UCSD-AML1 (cell line): Measurements from ENCODE around the gene CAPZA2.
"Not testable (repeated sequence)": the region's sequence is repeated elsewhere in the genome, so short reads cannot be mapped to it uniquely, and the experiment has no call there.

ENCODE experiments used
- DNase-seq: peaks from one replicate; lab custom pipeline; 2025; ENCODE audit not compliant: unreplicated experiment; lab: John Stamatoyannopoulos, UW

Gene CAPZA2

DNA sequence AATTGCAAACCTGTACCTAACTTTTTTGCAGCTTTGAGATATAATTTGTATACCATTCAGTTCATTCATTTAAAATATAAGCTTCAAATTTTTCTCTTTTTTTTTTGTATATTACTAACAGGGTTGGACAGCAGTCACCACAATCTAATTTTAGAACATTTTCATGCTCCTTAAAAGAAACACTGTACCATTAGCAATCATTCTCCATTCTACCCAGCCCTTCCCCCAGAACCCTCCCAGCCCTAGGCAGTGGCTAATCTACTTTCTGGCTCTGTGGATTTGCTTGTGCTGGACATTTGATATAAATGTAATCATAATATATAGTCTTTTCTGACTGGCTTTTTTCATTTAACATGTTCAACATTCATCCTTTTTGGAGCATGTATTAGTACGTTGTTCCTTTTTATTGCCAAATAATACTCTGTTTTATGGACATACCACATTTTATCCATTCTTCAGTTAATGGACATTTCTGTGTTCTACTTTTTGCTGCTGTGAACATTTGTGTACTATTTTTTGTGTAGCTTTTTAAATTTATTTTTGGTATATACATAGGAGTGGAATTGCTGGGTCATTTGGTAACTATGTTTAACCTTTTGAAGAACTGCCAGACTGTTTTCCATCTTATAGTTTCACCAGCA lies 50.0 kb downstream of the CAPZA2 start:
- no peak for DNase-seq

DNA sequence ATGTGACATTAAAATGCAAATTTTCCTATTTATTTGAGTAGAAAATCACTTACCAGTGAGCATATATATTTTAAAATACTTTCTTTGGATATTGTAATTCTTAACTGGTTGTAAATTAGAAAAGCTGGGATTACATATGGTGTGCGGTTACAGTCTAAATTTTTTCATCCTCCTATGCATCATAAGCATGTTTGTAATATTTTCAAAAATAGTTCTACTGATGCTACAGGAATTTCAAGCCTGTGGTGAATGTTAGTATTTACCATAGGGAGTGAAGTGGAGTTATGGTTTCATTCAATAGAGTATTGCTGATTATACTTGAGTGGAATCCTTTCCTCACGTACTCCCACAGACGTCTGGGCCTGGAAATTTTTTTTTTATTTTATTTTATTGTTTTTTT lies 56.3 kb downstream of the CAPZA2 start:
- DNase-seq = no peak

DNA sequence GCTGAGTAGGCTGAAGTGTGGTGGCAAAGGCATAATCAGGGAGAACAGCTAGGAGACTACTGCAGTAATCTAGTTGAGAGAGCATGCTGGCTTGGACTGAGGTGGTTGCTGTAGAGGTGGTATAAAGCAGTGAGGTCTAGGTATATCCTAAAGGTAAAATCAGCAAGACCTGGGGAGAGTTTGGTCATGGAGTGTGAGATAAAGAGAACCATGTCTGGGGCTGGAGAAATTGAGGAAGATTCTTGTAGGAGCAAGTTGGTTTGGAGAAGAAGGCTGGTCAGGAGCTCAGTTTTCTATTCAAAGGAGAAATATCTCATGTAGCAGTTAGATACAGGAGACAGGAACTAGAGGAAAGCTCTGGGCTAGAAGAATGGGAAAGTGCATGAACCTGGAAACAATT lies 58.0 kb downstream of the CAPZA2 start:
- no peak for DNase-seq

DNA sequence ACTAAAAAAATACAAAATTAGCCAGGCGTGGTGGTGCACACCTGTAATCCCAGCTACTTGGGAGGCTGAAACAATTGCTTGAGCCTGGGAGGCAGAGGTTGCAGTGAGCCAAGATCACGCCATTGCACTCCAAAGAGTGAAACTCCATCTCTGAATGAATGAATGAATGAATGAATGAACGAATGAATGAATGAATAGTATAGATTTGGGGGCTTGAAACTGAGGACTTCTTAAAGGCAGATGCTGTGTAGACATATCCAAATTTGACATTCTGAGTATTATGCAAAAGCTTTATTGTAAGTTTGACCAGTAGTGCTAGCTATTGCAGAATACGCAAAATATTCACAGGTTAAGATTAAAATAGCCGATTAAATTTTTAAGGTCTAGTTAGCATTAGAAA lies 60.2 kb downstream of the CAPZA2 start:
- DNase-seq = no peak

DNA sequence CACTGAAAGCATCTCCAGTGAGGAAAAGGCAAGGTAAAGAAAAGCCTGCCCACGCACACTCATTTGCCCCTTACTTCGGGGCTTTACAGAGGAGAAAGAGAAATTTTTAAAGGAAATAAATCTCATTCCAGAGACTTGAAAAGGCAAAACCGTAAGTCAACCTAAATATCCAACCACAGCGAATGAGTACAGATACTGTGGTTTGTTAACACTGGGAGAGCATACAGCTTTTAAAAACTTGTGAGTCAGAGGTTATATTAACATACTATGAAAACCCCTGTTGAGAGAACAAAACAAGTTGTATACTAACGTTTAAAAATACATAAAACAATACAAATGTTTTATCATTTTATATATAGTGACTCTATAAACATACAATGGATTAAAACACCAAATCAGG lies 62.4 kb downstream of the CAPZA2 start:
- no peak for DNase-seq

DNA sequence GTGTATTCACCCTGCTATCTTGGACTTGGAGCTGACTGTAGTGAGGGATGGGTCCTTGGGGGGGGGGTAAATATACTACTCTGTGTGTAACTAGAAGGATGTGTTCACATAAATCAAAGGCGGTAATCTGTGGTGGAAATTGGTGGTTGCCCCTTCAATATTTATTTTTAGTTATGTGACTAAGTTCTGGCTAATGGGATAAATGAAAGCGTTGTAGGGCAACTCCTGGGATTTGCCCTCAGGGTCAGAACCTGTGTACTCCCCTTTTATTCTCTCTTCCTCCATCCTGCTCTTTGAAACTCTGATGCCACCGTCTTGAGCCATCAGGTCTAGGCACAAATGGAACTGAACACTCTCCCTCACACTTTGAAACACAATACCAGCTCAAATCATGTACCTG lies 66.6 kb downstream of the CAPZA2 start:
- DNase-seq = no peak

DNA sequence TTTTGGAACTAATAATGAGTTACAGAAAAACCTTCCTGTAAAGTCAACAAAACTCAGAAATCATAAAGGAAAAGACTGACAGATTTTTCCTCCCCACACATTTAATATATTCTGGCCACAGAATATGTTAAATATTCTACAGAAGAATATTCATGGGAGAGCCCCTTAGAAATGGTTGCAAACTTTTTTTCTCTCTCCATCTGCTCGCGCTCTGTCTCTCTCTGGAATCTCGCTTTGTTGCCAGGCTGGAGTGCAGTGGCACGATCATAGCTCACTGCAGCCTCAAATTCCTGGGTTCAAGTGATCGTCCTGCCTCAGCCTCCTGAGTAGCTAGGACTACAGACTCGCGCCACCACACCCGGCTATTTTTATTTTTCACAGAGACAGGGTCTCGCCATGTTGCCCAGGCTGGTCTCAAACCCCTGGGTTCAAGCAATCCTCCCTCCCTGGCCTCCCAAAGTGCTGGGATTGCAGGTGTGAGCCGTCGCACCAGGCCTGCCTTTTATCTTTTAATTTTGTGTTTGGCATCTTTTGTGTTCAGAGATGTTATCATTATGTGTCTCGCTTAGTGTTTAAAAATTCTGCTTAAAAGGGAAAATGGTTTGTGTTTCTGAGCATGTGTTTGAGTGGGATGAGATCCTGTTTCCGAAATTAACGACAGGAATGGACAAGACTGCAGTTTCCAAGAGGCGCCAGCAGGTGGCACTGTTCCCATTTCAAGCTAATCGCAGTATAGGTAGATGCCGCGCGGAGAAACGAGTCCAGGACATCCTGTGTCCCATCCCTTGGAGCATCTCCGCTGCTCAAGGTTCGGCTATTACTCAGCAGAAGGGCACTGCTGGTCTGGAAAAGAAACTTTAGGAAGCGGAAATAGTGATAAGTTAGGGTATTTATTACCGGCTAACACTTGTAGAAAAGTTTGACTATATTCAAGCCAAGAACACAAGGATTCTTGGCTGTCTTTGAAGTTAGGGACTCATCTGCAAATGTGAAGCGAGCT lies 67.8 kb downstream of the CAPZA2 start:
- peak; percentile 45 for DNase-seq

DNA sequence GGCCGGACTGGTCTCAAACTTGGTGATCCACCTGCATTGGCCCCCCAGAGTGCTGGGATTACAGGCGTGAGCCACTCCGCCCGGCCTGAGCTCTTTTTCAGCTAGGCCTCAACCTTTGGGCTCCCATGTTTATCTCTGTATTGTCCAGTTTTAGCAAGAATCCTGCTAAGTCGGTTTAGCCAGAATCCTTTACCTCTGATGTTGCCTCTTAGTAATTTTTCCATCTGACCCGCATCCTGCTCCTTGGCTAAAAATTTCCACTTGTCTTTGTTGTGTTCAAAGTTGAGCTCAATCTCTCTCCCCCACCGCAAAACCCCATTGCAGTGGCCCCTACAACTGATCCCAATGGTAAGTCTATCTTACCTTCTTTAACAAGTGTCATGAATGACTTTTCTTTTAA lies 70.2 kb downstream of the CAPZA2 start:
- DNase-seq = no peak

DNA sequence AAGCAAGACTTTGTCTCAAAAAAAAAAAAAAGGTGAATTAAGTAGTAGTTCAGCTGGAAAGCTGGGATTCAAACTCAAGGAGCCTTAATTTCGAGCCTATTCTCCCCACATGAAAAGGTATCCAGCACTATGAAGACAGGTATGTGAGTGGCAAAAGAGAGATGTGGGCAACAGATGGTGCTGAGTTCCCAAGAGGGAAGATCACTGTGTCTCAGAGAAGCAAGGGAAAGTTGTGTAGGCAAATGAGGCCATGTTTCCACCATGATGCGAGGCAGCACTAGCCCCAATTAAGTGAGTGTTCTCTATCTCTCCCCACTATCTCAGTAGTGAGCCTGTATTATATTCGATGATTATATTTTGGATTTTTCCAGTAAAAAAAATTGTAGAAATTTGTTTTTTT lies 71.1 kb downstream of the CAPZA2 start:
- no peak for DNase-seq

DNA sequence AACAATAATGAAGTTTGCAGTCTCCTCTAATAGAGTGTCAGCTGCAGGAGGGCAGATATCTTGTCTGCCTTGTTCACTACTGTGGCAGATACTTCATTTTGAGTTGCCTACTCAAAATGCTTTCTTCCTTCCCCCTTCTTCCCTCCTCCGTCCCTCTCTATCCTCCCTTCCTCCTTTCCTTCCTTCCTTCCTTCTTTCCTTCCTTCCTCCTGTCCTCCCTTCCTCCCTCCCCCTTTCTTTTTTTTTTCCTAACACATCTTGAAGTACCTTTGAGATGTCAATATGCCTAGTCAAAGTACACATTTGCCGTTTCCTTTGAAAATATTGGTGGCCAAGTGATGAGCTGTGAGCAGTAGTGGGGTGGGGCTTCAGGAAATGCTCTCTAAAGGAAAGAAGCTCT lies 72.2 kb downstream of the CAPZA2 start:
- DNase-seq = no peak

DNA sequence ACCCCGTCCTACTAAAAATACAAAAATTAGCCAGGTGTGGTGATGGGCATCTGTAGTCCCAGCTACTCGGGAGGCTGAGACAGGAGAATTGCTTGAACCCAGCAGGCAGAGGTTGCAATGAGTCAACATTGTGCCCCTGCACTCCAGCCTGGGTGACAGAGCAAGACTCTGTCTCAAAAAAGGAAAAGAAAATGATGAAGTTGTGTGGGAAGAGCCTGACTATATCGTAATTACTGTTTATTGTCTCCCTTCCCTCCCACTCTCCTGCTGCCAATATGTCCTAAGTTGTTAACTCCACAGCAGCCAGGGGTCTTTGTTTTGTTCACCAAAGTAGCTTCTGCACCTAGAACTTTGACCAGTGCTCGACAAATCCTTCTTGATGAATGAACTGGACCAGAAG lies 74.5 kb downstream of the CAPZA2 start:
- DNase-seq = not testable (repeated sequence)

DNA sequence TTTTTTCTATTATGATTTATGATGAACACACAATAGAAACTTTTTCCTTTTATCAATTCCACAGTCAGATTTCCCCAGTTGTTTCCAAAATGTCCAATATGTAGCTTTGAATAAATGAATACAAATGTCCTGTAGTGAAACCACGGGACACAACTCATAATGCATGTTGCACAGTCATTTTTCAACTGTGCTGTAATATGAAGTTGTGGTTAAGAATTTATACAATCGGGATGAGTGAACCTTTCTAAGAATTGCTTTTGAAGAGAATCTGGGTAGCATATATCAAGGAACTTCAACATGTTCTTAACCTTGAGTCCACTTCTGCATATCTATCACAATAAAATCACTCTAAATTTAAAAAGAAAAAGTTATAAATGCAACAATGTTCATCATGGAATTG lies 76.3 kb downstream of the CAPZA2 start:
- no peak for DNase-seq

DNA sequence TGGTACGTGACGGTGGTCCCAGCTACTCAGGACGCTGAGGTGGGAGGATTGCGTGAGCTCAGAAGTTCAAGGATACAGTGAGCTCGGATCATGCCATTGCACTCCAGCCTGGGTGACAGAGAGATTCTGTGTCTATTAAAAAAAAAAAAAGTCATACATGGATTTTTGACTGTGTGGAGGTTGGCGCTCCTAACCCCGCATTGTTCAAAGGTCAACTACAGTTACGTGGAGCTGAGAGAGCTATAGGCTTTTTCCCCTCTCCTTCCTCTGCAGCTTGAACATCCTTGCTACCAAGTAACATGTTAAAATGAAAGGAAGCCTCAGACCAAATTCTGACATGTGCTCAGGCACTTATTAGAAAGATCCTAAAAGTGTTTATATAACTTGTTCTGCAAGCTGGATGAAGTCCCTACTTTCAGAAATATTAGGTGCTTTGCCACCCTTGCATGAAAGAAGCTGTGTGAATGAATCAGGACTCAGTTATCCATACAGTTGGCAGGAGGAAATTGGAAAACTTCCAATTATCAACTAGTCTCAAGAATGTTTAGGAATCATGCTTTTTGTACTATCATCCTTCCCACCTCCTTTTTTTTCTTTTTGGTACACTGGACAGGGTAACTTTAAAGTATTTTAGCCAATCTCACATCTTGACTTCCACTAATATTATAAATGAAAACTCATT lies 78.4 kb downstream of the CAPZA2 start:
- no peak for DNase-seq

DNA sequence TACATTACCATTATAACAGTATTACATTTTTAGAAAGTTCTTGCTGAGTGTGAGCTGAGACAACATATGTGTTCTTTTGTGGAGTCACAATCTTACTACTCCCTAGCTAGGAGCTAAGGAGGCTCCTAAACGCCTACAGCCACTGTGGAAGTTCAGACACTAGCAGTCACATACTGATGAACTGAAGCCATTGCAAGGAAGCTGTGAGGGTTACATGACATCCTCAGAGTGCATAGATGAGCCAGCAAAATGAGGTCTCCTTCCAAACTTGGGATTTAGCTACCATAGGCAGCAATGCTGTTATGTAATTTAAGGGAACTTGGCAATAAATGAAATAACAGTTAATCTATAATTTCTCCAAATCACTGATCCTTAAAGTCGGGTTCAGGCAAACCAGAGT lies 80.1 kb downstream of the CAPZA2 start:
- DNase-seq = no peak

DNA sequence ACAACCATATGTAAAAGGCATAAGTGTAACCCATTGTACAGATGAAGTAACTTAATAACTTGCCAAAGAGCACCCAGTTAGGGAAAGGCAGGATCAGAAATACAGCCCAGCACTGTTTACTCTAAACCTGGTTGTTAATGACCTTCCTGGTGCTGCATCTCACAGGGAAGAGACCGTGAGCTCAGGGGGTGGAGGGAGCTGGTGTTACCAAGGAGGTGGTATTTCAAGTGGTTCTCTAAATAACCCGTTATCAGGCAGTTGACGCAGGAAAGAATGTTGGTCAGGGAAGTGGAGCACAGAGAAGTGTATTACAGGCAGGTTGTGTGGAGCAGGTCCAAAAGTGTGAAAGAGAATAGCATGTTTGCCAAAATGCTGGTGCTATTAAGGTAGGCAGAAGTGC lies 86.5 kb downstream of the CAPZA2 start:
- DNase-seq = no peak

DNA sequence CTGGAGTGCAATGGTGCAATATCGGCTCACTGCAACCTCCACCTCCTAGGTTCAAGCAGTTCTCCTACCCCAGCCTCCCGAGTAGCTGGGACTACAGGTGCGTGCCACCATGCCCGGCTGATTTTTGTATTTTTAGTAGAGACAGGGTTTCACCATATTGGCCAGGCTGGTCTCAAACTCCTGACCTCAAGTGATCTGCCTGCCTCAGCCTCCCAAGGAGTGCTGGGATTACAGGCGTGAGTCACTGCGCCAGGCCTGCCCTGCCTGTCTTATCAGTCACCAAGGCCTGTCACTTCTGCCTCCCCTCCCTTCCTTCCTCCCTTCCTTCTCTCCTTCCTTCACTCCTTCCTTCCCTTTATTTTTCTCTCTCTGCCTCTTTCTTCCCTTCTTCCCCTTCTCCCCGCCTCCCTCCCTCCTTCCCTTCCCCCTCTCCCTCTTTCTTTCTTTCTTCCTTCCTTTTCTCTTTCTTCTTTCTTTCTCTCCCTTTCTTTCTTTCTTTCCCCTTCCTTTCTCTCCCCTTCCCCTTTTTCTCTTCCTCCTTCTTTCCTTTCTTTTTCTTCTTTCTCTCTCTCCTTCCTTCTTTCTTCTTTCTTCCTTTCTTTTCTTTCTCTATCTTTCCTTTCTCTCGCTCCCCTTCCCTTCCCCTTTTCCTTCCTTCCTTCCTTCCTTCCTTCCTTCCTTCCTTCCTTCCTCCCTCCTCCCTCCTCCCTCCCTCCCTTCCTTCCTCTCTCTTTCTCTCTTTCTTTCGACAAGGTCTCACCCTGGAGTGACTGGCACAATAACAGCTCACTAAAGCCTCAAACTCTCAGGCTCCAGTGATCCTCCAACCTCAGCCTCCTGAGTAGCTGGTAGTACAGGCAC lies 87.8 kb downstream of the CAPZA2 start:
- peak; percentile 6 for DNase-seq

DNA sequence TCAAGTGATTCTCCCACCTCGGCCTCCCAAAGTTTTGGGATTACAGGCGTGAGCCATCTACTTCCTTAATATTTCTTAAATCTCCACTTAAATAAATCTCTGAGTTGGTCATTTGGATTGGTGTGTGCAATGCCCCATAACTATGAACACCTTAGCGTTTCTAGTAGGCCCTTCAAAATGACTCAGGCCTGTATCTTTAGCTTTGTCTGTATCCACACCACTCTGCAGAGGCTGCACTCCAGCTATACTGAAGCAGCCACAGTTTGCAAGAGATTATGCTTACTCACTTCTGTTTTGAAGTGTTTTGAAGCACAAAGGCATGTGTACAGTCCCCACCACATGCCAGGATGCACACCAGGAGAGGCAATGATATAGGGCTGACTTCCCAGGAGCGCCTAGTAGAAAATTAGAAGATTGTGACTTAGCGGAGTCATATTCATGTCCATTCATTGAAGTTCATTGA lies 88.5 kb downstream of the CAPZA2 start:
- DNase-seq = peak; percentile 4

DNA sequence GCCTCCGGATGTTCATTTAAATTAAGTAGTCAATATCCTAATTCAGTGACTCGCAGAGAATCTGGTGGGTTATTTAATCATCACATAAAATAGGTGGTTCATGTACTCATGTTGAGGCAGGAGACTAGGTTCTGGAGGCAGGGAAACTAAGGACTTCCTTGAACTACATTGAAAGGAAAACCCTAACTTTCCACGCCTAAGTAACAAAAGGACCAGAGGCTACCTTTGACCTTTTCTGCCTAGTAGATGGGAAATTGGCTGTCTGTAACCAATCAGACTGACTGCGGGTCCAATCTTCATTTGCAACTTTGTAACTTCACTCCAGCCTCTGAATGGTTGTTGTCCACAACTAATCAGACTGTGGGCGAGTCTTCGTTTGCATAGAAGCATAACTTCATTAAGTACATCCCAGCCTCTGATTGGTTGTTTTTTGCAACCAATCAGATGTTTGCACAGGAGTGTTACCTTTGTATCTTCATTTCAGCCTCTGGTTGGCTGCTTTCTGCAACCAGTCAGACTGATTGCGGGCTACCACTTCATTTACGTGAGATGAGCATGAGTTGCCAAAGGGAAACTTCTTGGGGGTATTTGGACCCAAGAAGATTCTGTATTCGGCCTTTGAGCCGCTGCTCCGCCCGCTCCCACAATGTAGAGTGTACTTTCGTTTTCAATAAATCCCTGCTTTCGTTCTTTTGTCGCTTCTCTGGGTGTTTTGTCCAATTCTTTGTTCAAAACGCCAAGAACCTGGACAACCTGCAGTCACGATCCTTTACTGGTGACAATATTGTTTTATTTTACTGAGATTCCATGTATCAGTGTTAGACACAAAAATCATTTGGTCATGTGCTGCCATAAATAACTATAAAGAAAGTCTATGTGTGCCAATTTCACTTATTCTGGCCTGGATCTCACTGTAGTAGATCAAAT lies 89.2 kb downstream of the CAPZA2 start:
- DNase-seq = no peak

DNA sequence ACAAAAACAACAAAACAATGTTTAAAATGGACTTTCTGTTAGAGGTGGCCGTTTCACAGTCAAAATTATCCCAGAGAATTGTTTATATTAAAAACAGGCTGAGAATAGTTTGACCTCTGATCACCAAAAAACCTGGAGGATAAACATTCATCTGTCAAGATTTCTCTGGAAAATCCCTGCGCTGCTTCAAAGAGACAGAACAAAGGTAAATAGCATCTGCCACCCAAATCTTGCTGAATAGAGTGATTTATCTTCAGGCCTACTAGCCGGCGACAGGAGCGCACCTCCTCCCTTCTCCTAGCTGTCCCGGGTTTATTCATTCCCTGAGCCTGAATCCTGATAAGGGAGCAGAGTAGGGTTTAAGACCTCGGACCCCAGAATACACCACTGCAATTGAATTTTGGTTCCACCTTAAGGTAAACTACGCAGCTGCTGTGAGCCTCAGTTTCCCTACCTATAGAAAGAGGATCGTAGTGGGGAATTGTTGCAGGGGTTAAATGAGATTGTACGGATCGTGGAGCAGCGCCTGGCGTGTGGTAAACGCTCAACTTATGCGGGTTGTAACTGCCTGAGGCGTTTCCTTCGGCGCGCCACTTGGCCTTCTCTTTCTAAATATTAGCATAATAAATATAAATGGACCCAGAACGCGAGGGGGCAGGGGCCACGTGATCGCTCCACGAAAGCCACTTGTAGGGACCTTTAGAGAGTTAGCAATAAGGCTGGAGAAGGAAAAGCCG lies 90.4 kb downstream of the CAPZA2 start:
- DNase-seq = peak; percentile 47
